SH-SY5Y (cell line): ENCODE results near the gene RPLP2.

ENCODE experiments used
- GATA2 ChIP-seq: IDR thresholded peaks from 2 replicates; pipeline ENCODE4 v1.6.1; 2011; ENCODE audit warnings: mild to moderate bottlenecking, low read depth, low read length
- GATA3 ChIP-seq: IDR thresholded peaks from 2 replicates; pipeline ENCODE4 v1.6.1; 2011; ENCODE audit warnings: low read depth, mild to moderate bottlenecking, low read length, moderate library complexity

DNA sequence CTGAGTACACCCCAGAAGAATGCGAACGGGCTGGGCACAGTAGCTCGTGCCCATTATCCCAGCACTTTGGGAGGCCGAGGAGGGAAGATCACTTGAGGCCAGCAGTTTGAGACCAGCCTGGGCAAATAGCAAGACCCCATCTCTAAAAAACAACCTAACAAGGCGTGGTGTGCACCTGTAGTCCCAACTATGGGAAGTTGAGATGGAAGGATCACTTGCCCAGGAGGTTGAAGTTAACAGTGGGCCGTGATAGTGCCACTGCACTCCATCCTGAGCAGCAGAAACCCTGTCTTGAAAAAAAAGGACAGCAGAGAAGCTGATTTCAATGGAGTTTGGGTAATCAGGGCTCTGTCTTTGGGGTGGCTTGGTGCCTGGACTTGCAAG is 3.3 kb downstream of the RPLP2 start:
- no peak for TF ChIP-seq GATA2
- TF ChIP-seq GATA3: no peak
